ENCODE results near the gene NOL4L. TPM values are rescaled to one million over a fixed set of nuclear protein-coding genes. Genes with fewer than 3 reads are reported as not detected.

The NOL4L gene
- 3.5 TPM for total RNA-seq
- long read RNA-seq, full-length matches to known transcripts = 1 of 7 reads
- long read RNA-seq, partial matches to known transcripts = 0 of 7 reads
- long read RNA-seq, other reads (novel, unspliced or antisense) = 6 of 7 reads

- ATAC-seq (ENCODE audit: poor library complexity) (peak; percentile 9), DNase-seq (peak; percentile 47)
- intact Hi-C loops (cut with DNase I) = no loop called here
Measured at GRCh38 chr20:32585011-32585585, at the start of gene NOL4L. Gene NOL4L, minus strand, starts transcription at chr20:32585333. Its CDS starts 443 bp downstream, at chr20:32584890.

- intact Hi-C loops (cut with DNase I) = no loop called here
- ATAC-seq (ENCODE audit: poor library complexity) = no peak
- DNase-seq = no peak
Measured at GRCh38 chr20:32634041-32634805, 49.1 kb upstream of the NOL4L start.

DNA sequence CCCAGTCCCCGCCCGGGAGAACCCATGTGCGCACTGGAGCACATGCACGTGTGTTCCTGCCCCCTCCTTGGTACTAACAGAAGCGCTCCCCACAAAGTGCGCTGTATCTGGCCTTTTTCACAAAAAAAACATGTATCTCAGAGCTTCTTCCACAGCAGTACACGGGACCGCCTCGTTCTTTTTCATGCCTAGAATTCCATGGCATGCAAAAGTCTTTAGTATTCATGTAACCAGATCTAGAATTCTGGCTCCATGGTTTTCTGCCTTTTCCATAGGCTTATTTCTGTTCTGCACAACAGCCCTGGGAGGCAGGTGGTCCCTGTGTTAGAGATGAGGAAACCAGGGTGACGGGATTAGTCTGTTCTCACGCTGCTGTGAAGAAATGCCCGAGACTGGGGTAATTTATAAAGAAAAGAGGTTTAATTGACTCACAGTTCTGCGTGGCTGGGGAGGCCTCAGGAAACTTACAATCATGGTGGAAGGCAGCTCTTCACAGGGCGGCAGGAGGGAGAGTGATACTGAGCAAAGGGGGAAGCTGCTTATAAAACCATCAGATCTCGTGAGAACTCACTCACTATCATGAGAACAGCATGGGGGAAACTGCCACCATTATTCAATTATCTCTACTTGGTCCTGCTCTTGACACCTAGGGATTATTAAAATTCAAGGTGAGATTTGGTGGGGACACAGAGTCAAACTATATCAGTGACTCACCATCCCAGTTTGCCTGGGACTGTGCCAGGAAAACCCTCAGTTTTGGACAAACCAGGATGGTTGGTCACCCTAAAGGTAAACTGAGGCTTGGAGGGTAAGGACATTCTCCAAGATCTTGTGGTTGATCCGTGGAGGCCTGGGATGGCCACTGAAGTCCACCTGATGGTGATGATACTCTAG is 47.6 kb upstream of the NOL4L start:
- intact Hi-C loops (cut with DNase I) = no loop called here
- no peak for ATAC-seq (ENCODE audit: poor library complexity)
- DNase-seq = no peak

DNA sequence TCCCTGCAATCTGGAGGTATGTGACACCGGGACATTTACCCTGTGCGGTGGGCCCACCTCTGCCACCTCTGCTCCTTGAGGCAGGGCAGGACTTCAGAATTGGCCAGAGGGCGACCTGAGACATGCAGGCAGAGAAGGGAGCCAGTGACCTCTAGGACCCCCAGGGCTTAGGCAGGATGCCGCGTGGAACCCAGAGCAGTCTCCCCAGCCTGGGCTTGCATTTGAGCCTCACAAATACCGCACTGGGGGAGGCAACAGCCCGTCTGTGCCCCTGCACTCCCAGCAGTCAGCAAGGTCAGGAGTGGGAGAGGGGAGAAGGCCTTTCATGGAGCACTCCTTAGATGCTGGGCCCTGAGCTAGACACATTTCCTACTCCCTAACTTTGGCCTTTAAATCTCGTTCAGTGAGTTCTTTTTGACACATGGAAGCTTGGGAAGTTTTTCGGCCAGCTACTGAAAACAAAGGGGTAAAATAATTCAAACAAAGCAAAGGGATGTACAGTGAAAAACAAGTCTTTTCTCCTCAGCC is 46.9 kb upstream of the NOL4L start:
- DNase-seq (no peak), ATAC-seq (ENCODE audit: poor library complexity) (no peak)
- intact Hi-C loops (cut with DNase I) = no loop called here

DNA sequence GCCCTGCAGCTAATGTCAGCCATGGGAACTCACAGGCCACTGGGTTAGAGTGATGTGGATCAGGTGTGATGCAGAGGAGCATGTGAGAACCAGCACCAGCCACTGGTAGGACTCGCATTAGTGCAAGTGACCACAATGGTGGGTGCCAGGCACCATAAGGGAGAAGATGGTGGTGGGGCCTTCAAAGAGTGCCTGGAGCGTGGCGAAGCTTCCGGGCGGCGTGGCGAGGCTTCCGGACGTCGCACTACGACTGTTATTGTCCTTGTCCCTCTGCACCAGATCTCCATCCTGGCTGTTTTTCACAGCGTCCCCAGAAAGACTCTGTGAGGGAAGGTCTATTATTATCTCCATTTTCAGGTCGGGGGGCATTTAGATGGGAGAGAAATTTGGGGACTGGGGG is 44.7 kb upstream of the NOL4L start:
- DNase-seq (no peak), ATAC-seq (ENCODE audit: poor library complexity) (no peak)

GRCh38 chr20:32628960-32629530 is 43.9 kb upstream of the NOL4L start:
- DNase-seq (no peak), ATAC-seq (ENCODE audit: poor library complexity) (no peak)
- intact Hi-C loops (cut with DNase I) = no loop called here

More for the DNA sequence above, 44.7 kb upstream of the NOL4L start:
- intact Hi-C loops (cut with DNase I) = no loop called here

- DNase-seq (no peak), ATAC-seq (ENCODE audit: poor library complexity) (peak; percentile 65)
- intact Hi-C loops (cut with DNase I) = no loop called here
Measured at GRCh38 chr20:32626859-32627636, 41.9 kb upstream of the NOL4L start.

DNA sequence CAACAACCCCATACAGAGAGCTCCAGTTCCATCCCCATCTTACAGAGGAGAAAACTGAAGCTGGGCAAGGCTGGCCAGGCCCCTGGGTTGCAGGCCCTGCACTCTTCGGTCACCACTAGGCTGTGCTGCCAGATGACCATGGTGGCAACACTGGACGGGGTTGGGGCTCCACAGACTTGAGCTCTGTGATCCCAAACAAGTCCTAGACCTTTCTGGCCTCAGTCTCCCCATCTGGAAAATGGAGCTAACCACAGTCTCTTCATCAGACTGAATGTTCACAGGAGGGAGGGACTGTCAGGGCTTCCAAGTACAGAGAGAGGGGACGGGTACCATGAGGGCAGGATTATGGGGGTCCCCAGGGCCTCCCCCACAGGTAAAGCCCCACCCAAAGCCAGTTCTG is 41.3 kb upstream of the NOL4L start:
- DNase-seq (no peak), ATAC-seq (ENCODE audit: poor library complexity) (no peak)
- intact Hi-C loops (cut with DNase I) = no loop called here

- DNase-seq = no peak
- intact Hi-C loops (cut with DNase I) = no loop called here
- no peak for ATAC-seq (ENCODE audit: poor library complexity)
Measured at GRCh38 chr20:32625996-32626395, 40.9 kb upstream of the NOL4L start.

DNA sequence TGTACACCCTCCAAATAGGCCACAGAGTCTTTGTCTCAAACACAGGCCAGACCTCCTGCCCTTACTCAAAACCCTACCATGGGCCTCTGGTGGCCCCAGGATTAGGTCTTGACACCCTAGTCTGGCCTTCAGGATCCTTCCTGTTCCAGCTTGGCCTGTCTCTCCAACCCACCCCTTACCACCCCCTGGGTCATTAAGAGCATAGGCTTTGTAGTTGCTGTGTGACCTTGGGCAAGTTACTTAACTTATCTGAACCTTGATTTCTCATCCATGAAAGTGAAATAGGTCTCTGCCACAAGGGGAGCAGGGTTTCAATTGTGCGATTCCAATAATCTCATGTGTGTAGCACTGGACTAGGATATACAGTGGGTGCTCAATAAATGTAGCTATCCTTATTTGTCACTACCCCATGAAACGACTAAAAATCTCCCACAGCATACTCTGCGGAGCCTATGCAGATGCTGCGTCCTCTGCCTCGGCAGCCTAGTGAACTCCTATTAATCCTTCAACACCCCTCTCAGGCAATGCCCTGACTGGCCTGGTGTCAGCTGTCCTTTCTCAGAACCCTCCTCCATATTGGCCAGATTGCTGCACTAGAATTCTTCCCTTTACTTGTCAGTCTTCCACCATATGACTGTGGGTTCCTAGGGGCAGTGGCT is 39.7 kb upstream of the NOL4L start:
- ATAC-seq (ENCODE audit: poor library complexity) = no peak

DNA sequence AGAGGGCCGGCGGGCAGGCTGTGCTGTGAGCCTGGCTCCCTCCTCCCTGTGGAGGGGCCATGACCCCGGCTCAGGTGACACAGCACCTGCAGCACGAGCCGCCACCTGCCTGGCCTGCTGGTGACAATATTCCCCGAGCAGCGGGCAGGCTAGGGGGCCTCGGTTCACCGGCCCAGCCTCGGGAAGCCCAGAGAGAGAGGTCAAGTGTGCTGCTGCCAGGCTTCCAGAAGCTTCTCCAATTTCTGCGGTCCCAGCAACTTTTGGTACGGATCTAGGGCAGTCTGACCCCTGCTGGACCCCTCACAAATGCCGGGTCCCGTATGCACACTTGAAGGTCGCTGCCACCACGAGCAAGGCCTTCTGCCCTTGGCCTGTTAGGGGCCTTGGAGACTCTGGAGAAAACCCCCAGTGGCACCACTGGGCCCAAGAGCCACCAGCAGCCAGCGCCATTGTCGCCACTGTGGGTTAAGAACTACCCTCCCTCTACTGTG is 38.6 kb upstream of the NOL4L start:
- DNase-seq = no peak
- no peak for ATAC-seq (ENCODE audit: poor library complexity)
- intact Hi-C loops (cut with DNase I) = no loop called here

More for the DNA sequence above, 39.7 kb upstream of the NOL4L start:
- intact Hi-C loops (cut with DNase I) = no loop called here
- DNase-seq = no peak

DNA sequence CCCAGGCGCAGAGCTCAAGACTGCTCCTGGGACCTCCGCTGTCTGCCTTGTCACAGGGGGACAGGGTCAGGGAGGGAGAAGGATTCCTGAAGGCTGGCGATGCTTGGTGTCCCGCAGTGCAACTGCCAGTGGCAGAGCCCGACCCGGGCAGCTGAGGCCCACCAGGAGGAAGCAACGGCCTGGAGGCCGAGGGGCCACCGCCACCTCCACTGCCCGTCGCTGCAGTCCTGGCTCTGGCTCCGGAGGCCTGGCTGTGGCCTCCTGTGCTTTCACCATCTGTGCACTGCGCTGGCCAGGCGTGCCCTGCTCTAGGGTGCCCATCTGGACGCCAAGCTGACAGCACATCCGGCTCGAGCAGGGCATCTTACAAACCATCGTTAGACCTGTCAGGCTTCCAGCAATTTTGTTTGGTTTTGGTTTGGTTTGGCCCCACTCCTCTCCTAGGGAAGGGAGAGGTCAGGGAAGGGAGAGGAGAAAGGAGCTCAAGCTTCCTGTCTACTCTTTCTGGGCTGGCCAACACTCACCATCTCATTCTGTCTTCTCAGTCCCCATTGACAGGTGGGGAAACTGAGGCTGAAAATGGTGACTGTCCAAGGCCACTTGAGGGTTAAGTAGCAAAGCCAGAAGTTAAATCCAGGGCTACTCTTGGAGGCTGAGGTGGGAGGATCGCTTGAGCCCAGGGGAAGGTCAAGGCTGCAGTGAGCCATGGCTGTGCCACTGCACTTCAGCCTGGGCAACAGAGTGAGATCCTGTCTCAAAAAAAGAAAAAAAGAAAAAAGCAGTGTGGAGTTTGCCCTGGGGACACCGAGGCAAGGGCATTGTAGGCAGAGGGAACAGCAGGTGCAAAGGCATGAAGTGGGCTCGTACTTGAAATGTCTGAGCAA is 37.7 kb upstream of the NOL4L start:
- intact Hi-C loops (cut with DNase I) = no loop called here
- ATAC-seq (ENCODE audit: poor library complexity) (no peak), DNase-seq (no peak)

GRCh38 chr20:32621891-32622584 is 36.9 kb upstream of the NOL4L start:
- intact Hi-C loops (cut with DNase I) = no loop called here
- ATAC-seq (ENCODE audit: poor library complexity) (no peak), DNase-seq (no peak)

GRCh38 chr20:32621071-32621890 is 36.1 kb upstream of the NOL4L start:
- ATAC-seq (ENCODE audit: poor library complexity) (no peak), DNase-seq (no peak)
- intact Hi-C loops (cut with DNase I) = no loop called here

DNA sequence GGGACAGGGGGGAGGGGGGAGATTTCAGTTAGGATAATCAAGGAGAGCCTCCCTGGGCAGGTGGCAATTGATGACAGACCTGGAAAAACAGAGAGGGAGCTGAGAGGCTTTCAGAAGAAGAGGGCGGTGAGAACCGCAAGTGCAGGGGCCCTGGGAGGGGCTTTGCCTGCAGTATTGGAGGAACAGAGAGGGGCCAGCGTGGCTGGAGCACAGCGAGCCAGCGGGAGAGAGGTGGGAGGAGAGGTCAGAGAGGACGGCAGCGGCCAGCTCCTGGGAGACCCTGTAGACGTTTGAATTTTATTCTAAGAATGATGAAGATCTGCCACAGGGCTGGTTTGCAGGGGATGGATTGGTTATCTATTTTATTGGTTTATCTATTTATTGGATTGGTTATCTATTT is 34.5 kb upstream of the NOL4L start:
- ATAC-seq (ENCODE audit: poor library complexity) (no peak), DNase-seq (no peak)
- intact Hi-C loops (cut with DNase I) = no loop called here
